Gastroesophageal sphincter (tissue), 4 donors: Measurements from ENCODE around the gene EML5. TPM values are rescaled to one million over a fixed set of nuclear protein-coding genes. Genes with fewer than 3 reads are reported as not detected.

ENCODE experiments used
- ATAC-seq: fragments of 150-250 bp; one replicate; pipeline ENCODE4 v1.9.1; 2016; ENCODE audit warnings: mild to moderate bottlenecking, moderate library complexity
- H3K27ac ChIP-seq, 4 donors: fragments of 200-600 bp; sonication (generic) in 3 of 4; 1 replicate in 3 of 4; 2 replicates in 1 of 4; pipeline ENCODE4 v1.5.1; 2016 to 2019
- H3K27me3 ChIP-seq: fragments of 200-600 bp; sonication (generic); one replicate; pipeline ENCODE4 v1.5.1; 2019
- H3K36me3 ChIP-seq, 2 donors: fragments of 200-600 bp; sonication (generic); one replicate each; pipeline ENCODE4 v1.5.1; 2019; ENCODE audit warnings: control low read depth in 1 of 2
- H3K4me1 ChIP-seq, 3 donors: fragments of 200-600 bp; sonication (generic); 1 replicate in 2 of 3; 2 replicates in 1 of 3; pipeline ENCODE4 v1.5.1; 2016 to 2019; ENCODE audit warnings: control low read depth in 2 of 3
- H3K4me3 ChIP-seq, 2 donors: fragments of 200-600 bp; sonication (generic); one replicate each; pipeline ENCODE4 v1.5.1; 2019; ENCODE audit warnings: mild to moderate bottlenecking in 1 of 2, moderate library complexity in 1 of 2
- H3K9me3 ChIP-seq, 3 donors: fragments of 200-600 bp; sonication (generic); one replicate each; pipeline ENCODE4 v1.5.1; 2017 to 2019; ENCODE audit warnings: control low read depth in 2 of 3
- EP300 ChIP-seq: sonication (generic); formaldehyde crosslinking; IDR thresholded peaks from one replicate; pipeline ENCODE4 v1.6.1; 2017; ENCODE audit warnings: antibody characterized with exemption, mild to moderate bottlenecking
- POLR2A ChIP-seq, 2 donors: fragments of 450-650 bp; IDR thresholded peaks; one replicate each; pipeline ENCODE4 v1.6.1; 2017; ENCODE audit warnings: antibody characterized with exemption in 2 of 2, mild to moderate bottlenecking in 2 of 2, moderate library complexity in 1 of 2
- POLR2AphosphoS5 ChIP-seq: sonication (generic); formaldehyde crosslinking; IDR thresholded peaks from one replicate; pipeline ENCODE4 v1.6.1; 2017; ENCODE audit warnings: antibody characterized with exemption
- WGBS, 2 donors: methylation state at CpG; one replicate each; pipeline ENCODE4 v1.1.5; 2018; ENCODE audit warnings: low coverage in 1 of 2; 5-methylcytosine and 5-hydroxymethylcytosine counted together
- total RNA-seq, 4 donors: library from RNA; depleted of rRNA; stranded (reverse); fragments of >200 nt; gene quantifications; one replicate each; pipeline ENCODE4 v1.1.0, GENCODE V29; 2016
- TF ChIP-seq, protein P1 (sequence below), 4 experiments: fragments of 200-600 bp in 2 of 4; fragments of 450-650 bp in 2 of 4; sonication (generic) in 1 of 4; IDR thresholded peaks; one replicate each; pipeline ENCODE4 v1.5.1; 2017 to 2019; ENCODE audit warnings: antibody characterized with exemption in 4 of 4, mild to moderate bottlenecking in 2 of 4, moderate library complexity in 2 of 4

Gene EML5
- total RNA-seq, 4 donors from 2014 or later = 3.9 to 6.7 (median 4.5) TPM

DNA sequence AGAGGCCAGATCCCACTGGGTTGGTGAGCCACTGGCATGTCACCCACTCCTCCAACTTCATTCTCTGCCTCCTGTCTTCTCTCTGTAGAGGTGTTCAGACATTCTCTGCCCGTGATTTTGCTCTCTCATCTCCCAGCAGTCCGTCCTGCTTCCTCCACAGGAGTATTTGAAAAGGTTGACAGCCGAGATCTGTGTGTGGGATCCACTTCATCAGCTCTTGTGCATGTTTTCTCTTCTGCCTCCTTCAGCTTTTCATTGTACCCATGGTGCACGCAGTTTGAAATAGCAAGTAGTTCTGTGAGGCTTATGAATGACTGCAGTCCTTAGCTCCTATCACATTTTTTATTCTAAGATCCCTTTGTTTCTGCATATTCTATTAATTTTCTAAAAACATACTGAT, 195.2 kb downstream of the EML5 start:
- H3K27me3 ChIP-seq = no peaks in the 10 kb centered on the region
- no peaks in the 10 kb centered on the region for H3K4me1 ChIP-seq
- WGBS, 2 donors = 89 to 91% methylated on average over 4 of the region's 4 CpGs
- no peak overlapping the region for H3K4me3 ChIP-seq
- no peak for TF ChIP-seq EP300
- no peak for TF ChIP-seq POLR2A (IDR thresholded peaks at IDR 0.05)
- TF ChIP-seq POLR2AphosphoS5 = no peak
- TF ChIP-seq, protein P1, sequence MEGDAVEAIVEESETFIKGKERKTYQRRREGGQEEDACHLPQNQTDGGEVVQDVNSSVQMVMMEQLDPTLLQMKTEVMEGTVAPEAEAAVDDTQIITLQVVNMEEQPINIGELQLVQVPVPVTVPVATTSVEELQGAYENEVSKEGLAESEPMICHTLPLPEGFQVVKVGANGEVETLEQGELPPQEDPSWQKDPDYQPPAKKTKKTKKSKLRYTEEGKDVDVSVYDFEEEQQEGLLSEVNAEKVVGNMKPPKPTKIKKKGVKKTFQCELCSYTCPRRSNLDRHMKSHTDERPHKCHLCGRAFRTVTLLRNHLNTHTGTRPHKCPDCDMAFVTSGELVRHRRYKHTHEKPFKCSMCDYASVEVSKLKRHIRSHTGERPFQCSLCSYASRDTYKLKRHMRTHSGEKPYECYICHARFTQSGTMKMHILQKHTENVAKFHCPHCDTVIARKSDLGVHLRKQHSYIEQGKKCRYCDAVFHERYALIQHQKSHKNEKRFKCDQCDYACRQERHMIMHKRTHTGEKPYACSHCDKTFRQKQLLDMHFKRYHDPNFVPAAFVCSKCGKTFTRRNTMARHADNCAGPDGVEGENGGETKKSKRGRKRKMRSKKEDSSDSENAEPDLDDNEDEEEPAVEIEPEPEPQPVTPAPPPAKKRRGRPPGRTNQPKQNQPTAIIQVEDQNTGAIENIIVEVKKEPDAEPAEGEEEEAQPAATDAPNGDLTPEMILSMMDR (IDR thresholded peaks at IDR 0.05) = no peak
- peaks cover 0 to 99% of the 10 kb centered on the region in 2 donors for H3K36me3 ChIP-seq
- no peaks in the 10 kb centered on the region for H3K9me3 ChIP-seq
- H3K27ac ChIP-seq = no peak overlapping the region
- no peak for ATAC-seq

DNA sequence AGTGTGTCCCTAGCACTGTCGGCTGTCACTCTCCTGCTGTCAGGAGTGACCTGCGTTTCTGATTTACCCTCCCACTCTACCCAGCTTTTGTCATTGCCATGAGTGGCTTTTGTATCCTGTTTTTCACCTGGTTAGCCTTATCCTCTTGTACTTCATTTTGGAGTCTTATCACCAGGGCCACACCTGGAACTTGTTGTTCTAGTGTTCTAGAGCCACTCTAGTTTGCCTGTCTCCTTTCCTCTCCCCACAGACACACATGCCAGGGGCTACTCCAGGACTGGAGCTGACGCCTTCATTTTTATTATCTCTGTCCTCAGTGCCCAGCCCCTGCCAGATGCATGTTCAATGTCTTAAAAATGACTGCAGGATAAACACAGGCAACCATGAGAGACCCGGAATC, 195.7 kb downstream of the EML5 start:
- 66 to 80% methylated on average over 2 to 3 of the region's 4 CpGs for WGBS, 2 donors

DNA sequence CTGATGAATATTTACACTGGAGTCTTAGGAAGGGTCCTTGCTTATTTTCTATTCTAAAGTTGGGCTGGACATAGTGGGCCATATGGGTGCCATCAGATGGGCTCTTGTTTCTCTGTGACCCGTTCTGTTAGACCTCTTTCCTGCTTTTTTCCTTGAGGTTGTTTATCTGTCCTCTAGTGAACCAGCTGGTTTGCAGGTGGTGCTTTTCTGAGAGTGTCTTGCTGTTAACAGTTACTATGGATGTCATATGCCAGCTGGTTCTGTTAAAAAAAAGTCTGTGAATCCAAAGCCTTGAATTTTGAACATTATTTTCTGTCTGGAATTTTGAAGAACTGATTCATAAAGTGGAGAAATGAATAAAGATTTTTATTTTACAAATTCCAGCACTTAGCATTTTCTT, 200.7 kb downstream of the EML5 start:
- H3K36me3 ChIP-seq = peaks cover 0 to 94% of the 10 kb centered on the region in 2 donors
- TF ChIP-seq POLR2A (IDR thresholded peaks at IDR 0.05) (no peak), EP300 (no peak), POLR2AphosphoS5 (no peak)
- TF ChIP-seq, protein P1 (IDR thresholded peaks at IDR 0.05) = no peak
- peak overlapping the region in 1 of 4 donors; percentile 6 for H3K27ac ChIP-seq
- peaks cover 0 to 20% (median 0%) of the 10 kb centered on the region in 3 donors for H3K4me1 ChIP-seq
- 9 to 38% methylated on average over 1 of the region's 1 CpG for WGBS, 2 donors
- no peak overlapping the region for H3K4me3 ChIP-seq
- H3K9me3 ChIP-seq = no peaks in the 10 kb centered on the region
- ATAC-seq = no peak
- H3K27me3 ChIP-seq = no peaks in the 10 kb centered on the region

More for the DNA sequence above, 195.7 kb downstream of the EML5 start:
- Histone ChIP-seq H3K36me3 (peaks cover 0 to 97% of the 10 kb centered on the region in 2 donors), H3K27me3 (no peaks in the 10 kb centered on the region), H3K4me1 (peaks cover 0 to 2% (median 0%) of the 10 kb centered on the region in 3 donors), H3K9me3 (no peaks in the 10 kb centered on the region), H3K4me3 (no peak overlapping the region), H3K27ac (no peak overlapping the region)
- no peak for ATAC-seq
- TF ChIP-seq, protein P1 (IDR thresholded peaks at IDR 0.05) = no peak
- no peak for TF ChIP-seq POLR2A (IDR thresholded peaks at IDR 0.05)
- no peak for TF ChIP-seq EP300
- TF ChIP-seq POLR2AphosphoS5 = no peak

DNA sequence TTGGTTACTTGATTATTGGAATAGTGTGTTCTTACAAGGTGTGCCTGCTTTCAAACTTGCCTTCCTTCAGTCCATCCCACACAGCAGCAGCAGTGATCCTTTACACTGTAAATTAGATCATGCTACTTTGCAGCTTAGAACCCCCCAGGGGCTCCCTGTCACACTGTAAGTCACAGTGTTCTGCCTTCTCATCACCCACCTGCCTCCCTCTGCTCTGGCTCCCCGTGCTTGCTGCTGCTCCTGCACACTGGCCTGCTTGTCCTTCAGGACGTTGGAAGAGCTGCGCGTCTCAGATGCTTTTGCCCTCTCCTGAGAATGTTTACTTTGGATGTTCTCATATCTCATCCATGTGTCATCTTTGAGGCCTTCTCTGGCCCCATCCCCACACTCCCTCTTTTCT, 202.6 kb downstream of the EML5 start:
- TF ChIP-seq EP300 = no peak
- TF ChIP-seq, protein P1 (IDR thresholded peaks at IDR 0.05) = no peak
- TF ChIP-seq POLR2AphosphoS5 = no peak
- no peak for TF ChIP-seq POLR2A (IDR thresholded peaks at IDR 0.05)
- Histone ChIP-seq H3K4me1 (peaks cover 0 to 20% (median 0%) of the 10 kb centered on the region in 3 donors), H3K27ac (peak overlapping the region in 2 of 4 donors; percentile 55 to 59), H3K27me3 (no peaks in the 10 kb centered on the region), H3K9me3 (no peaks in the 10 kb centered on the region), H3K4me3 (no peak overlapping the region), H3K36me3 (peaks cover 0 to 95% of the 10 kb centered on the region in 2 donors)
- WGBS, 2 donors = 9 to 32% methylated on average over 4 of the region's 4 CpGs
- no peak for ATAC-seq

DNA sequence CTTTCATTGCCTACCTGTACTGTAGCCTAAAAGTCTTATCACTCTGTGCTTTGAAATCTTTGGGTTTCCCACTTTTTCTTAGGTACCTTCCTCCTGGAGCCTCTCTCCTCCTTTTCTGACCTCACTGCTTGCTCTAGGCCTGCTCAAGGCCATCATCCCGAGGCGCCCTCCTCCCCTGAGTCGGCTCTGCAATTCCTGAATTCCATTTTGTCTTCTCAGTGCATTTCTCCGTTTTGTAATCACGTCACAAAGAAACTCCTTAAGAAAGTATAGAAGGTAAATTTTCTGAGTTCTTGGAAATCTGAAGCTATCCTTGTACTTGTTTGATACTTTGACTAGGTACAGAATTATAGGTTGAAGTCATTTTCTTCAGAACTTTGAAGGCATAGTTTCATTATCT, 204.7 kb downstream of the EML5 start:
- H3K27ac ChIP-seq = no peak overlapping the region
- peaks cover 0 to 95% of the 10 kb centered on the region in 2 donors for H3K36me3 ChIP-seq
- H3K9me3 ChIP-seq = no peaks in the 10 kb centered on the region
- H3K4me1 ChIP-seq = peaks cover 0 to 20% (median 0%) of the 10 kb centered on the region in 3 donors
- no peak for ATAC-seq
- no peaks in the 10 kb centered on the region for H3K27me3 ChIP-seq
- TF ChIP-seq EP300 (no peak), POLR2A (IDR thresholded peaks at IDR 0.05) (no peak), POLR2AphosphoS5 (no peak)
- TF ChIP-seq, protein P1 (IDR thresholded peaks at IDR 0.05) = no peak
- whole genome bisulfite sequencing, 2 donors = 86 to 95% methylated on average over 5 of the region's 5 CpGs
- H3K4me3 ChIP-seq = no peak overlapping the region
